GM19035 (cell line): ENCODE measurements around the gene PDLIM5.
"Not testable (repeated sequence)": the region's sequence is repeated elsewhere in the genome, so short reads cannot be mapped to it uniquely, and the experiment has no call there.

Source experiments
- ATAC-seq: cut with Tn5 transposase; IDR thresholded peaks from one replicate; pipeline ENCODE4 v1.9.1; 2021; ENCODE audit not compliant: unreplicated experiment

PDLIM5 gene

DNA sequence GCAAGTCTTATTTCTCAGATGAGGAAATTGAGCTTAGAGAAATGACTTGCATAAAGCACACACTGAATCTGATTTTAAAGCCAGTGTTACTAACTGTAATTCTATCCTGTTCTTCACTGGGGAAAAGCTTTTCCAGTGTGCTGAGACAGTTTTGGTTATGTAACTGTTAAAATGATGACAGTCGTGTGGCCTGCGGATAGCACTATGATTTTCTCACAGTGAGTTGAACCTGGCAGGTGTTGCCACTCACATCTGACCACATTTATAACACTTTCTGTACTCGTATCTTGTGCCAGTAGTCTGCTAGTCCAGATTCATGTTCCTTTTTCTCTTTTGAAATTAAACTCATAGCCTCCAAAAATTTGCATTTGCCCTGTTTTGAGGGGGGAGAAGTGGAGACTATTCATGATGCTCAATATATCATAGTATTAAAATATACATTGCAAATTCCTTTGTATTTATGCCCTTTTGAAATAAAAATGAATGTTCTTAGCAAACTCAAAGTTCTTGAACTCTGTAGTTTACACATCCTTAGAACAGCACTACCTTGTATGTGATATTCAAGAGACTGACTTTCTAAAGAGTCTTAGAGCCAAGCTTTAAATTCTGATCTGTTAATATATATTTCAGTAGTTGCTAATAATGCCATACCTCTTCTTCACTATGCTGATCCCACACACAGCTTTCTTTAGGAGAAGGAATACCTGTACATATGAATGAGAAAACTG is 132.3 kb downstream of the PDLIM5 start:
- no peak for ATAC-seq

DNA sequence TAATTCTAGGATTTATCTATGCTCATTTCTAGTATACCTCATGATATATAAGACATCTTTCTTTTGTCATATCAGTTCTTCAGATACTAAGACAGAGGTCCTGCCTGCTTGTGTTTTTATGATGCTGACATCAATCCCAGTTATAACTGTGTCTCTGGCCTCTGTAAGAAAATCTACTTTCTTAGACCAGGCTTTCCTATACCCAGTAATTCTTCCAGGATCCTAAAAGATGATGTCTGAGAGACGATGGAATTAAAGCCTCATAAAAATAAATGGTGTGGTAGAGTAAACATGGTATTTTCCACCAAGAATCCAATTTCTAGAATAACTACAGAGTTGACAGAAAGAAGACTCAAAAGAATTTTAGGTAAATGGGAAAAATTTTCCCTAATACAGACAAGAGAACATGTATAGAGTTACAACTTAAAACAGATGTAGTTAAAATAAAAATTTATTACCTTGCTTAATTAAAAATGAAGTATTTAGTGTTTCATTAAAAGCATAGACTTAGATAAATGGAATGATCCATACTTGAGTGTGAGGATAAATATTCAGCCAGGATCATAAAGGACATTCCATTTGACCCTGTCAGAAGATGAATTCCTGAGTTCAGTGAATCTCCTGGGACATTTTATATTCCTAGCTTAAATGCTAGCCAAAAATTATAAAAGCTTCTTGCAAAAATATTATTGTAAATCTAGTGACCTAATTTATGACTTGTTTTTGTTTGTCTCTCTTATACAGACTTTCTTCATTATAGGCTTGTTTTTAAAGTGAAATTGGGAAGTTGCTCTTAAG is 137.4 kb downstream of the PDLIM5 start:
- ATAC-seq: no peak

GRCh38 chr4:94590493-94590892 is 138.8 kb downstream of the PDLIM5 start:
- ATAC-seq: no peak

- ATAC-seq: no peak
These were observed 139.5 kb downstream of the PDLIM5 start for GRCh38 chr4:94591289-94591688.

- no peak for ATAC-seq
These were observed 143.3 kb downstream of the PDLIM5 start for GRCh38 chr4:94595013-94595412.

GRCh38 chr4:94595880-94596483 is 144.2 kb downstream of the PDLIM5 start:
- peak; percentile 82 for ATAC-seq

- ATAC-seq: no peak
These were observed 147.0 kb downstream of the PDLIM5 start for GRCh38 chr4:94598758-94599157.

DNA sequence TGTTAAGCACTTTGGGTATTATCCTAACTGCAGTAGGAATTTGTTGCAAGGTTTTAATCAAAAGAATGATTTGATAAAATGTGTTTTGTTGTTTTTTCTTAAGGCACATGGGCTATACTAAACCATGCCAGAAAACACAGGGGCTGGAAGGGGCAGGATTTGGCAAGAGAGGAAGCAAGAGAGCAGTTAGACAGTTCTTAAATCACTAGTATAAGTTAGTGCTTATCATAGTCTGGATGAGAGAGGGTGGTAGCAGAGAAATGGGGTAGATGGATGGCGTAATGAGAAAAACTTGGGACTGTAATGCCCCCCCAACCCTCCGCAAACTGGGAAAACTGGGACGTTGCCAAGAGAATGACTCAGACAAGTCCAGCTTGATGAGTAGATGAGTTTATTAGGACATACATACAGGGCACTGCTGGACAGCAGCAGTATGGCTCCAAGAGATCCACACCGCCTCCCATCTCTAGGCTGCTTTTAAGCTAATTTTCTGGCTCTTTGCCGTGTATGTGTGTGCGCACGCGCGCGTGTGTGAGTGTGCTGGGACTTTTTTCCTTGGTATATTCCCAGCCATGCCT is 151.5 kb downstream of the PDLIM5 start:
- no peak for ATAC-seq

- no peak for ATAC-seq
These were observed 153.6 kb downstream of the PDLIM5 start for GRCh38 chr4:94605241-94605805.

DNA sequence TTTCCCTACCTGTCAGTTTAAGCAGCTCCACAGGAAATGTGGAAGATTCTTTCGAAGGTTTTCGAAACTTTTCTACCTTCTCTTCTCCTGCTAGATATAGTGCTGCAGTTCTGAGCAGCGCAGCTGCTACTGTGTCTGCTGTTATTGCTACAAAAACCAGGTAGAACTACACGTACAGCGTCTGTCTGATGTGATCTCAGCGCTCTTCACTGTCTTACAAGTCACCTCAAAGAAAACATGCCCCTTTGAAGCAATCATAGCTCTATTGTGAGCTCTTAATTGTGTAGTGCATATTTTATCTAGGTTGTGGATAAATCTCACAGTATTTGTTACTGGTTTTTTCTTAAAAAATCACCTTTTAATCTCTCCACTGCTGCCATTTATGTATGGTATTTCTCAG is 158.4 kb downstream of the PDLIM5 start:
- no peak for ATAC-seq

- ATAC-seq: no peak
These were observed 161.5 kb downstream of the PDLIM5 start for GRCh38 chr4:94613248-94613647.

DNA sequence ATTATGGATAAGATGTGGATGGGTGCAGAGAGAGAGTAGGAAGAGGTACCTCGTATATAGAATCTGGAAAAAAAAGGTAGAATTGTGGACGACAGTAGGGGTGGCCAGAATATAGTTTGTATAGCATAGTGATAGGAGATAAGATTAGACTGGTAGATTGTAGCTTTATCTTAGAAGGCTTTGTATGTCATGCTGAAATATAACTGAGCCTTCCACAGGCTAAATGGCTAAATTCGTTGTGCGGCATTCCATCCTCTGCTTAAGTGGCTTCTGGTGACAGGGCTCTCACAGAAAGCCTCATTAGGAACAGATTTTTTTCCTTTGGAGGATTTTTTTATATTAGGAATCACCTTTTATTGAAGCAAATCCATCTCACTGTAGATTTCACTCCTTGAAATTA is 163.7 kb downstream of the PDLIM5 start:
- ATAC-seq: no peak

- peak; percentile 66 for ATAC-seq
These were observed 169.8 kb downstream of the PDLIM5 start for GRCh38 chr4:94621491-94622080.

DNA sequence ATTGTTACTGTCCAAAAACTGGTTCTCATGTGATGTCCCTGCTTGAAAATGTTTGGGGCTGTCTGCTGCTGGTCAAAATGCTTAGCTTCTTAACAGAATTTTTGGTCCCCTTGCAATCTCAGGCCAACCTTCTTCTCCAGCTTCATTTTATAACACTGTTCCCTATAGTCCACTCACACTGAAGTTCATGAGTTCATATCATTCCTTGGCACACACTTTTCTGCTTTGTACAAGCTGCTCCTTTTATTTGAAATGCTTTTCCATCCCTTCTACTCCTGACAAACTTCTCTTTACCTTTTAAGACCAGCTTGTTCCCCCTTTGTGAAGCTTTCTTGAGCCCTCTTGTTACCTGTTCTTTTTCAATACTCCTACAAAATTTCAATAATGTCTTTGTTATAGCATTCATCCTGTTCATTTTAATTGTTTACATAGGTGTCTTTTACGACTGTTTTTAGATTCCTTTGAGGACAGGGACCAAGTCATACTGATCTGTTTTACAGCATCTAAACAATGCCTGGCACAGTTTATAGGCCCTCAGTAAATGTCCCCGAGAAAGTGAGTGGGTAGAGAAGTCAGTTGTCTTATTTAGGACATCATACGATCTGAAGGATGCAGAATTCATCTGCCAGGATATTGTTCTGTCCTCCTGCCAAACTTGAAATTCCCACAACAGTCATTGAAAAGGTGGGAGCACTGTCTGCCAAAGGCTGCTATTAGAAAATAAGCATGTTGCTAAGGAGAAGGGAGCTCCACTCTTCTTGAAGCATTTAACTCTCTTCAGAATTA is 171.6 kb downstream of the PDLIM5 start:
- no peak for ATAC-seq

- no peak for ATAC-seq
These were observed 175.2 kb downstream of the PDLIM5 start for GRCh38 chr4:94626942-94627341.

GRCh38 chr4:94629058-94629457 is 177.3 kb downstream of the PDLIM5 start:
- ATAC-seq: not testable (repeated sequence)

DNA sequence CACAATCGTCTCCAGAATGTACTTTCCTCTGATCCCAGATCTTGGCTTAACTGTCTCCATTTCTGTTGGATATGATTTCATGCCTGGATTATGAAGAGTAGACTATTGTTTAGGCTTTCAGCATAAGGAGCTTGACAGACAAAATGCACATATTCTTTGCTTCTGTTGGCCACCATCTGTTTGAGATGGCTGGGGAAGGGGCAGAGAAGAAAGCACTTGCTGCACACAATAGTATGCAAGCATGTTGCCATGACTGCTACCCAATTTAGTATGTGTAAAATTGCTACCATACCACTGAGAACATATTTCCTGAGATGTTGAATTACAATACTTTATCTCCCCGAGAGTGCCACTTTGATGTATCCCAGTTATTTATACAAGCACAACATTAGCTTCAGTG is 178.1 kb downstream of the PDLIM5 start:
- no peak for ATAC-seq

DNA sequence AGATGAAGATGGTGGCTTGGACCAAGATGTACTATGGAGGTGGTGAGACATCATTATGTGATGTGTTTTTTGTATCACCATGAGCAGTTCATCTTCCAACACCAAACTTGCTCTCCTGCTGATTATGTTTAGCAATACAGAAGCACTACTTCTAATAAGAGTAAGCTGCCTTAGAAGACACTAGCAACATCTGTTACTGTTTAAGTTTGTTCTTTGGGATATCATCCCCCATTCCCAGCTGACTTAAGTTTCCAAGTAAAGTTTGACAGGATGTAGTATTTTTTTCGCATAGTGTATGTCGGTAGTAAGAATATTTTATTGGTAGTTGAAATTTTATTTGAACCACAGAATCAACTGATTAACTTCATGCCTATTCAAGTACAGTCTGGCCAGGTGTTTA is 182.5 kb downstream of the PDLIM5 start:
- ATAC-seq: no peak

- ATAC-seq: no peak
These were observed 183.4 kb downstream of the PDLIM5 start for GRCh38 chr4:94635177-94635576.

GRCh38 chr4:94636004-94636403 is 184.3 kb downstream of the PDLIM5 start:
- no peak for ATAC-seq
